HL-60 (cell line): Measurements from ENCODE around the gene ICAM1.

Source experiments
- DNase-seq, 2 experiments: peaks; one replicate each; pipeline ENCODE4 v3.0.0-alpha.2; 2010 to 2020; ENCODE audit warnings: low read depth in 1 of 2, low spot score in 1 of 2
- H3K27ac ChIP-seq: fragments of 250-450 bp; sonication (Bioruptor Pico); replicated peaks from 2 replicates; pipeline ENCODE4 v1.5.1; 2020; ENCODE audit warnings: mild to moderate bottlenecking, moderate library complexity
- H3K27me3 ChIP-seq: fragments of 250-450 bp; sonication (Bioruptor Pico); 2 replicates; pipeline ENCODE4 v1.5.1; 2021; ENCODE audit warnings: mild to moderate bottlenecking, moderate library complexity; ENCODE audit not compliant: insufficient read depth, poor library complexity, severe bottlenecking
- H3K4me3 ChIP-seq: replicated peaks from 2 replicates; pipeline ENCODE4 v1.5.1; 2011; ENCODE audit warnings: mild to moderate bottlenecking, control low read depth, low read length; ENCODE audit not compliant: insufficient read depth
- CTCF ChIP-seq: IDR thresholded peaks from one replicate; pipeline ENCODE4 v1.5.1; 2011; ENCODE audit warnings: low read length, control low read depth, inconsistent platforms; ENCODE audit not compliant: insufficient read depth
- GABPA ChIP-seq: IDR thresholded peaks from 2 replicates; pipeline ENCODE4 v1.6.1; 2012; ENCODE audit warnings: low read depth
- POLR2AphosphoS5 ChIP-seq: IDR thresholded peaks from 2 replicates; pipeline ENCODE4 v1.6.1; 2012; ENCODE audit warnings: low read depth
- REST ChIP-seq: IDR thresholded peaks from 2 replicates; pipeline ENCODE4 v1.6.1; 2012; ENCODE audit warnings: low read depth; ENCODE audit not compliant: insufficient replicate concordance
- SPI1 ChIP-seq: IDR thresholded peaks from 2 replicates; pipeline ENCODE4 v1.6.1; 2012; ENCODE audit warnings: low read depth, mild to moderate bottlenecking, borderline replicate concordance
- long read RNA-seq: library from polyadenylated mRNA; unstranded; transcript quantifications from one replicate; pipeline ENCODE4 v2.0.0, GENCODE V29; 2020

ICAM1 gene
- long read RNA-seq, transcript ICAM1-201 (7 exons, 3,252 nt) = major isoform, 9 of 10 reads
- long read RNA-seq, partial matches to known transcripts = 1 of 10 reads
- long read RNA-seq, other reads (novel, unspliced or antisense) = 0 of 10 reads

- peak in 1 of 2 experiments; percentile 68 for DNase-seq
- Histone ChIP-seq H3K27me3 (peaks cover 2% of the 10 kb centered on the region), H3K4me3 (peak within 1 kb of the TSS; percentile 32), H3K27ac (peak within 1 kb of the TSS; percentile 59)
- TF ChIP-seq POLR2AphosphoS5 = no peak
- TF ChIP-seq SPI1 = no peak
- TF ChIP-seq REST = no peak
- TF ChIP-seq GABPA = no peak
- no peak for TF ChIP-seq CTCF
These were observed at the start of gene ICAM1 for GRCh38 chr19:10270616-10271394. ICAM1 (plus strand) TSS chr19:10271120; CDS start chr19:10271160, 40 bp downstream.

GRCh38 chr19:10222201-10222890, 48.6 kb upstream of the ICAM1 start:
- H3K27ac ChIP-seq = no peak overlapping the region
- TF ChIP-seq CTCF (no peak), POLR2AphosphoS5 (0 out of 2 replicates have a peak, but pooled peaks have one; percentile 22), REST (no peak), SPI1 (peak; percentile 29; the same call in 1 of the 2 replicates), GABPA (no peak)
- no peaks in the 10 kb centered on the region for H3K27me3 ChIP-seq
- H3K4me3 ChIP-seq = no peak overlapping the region
- peak in 1 of 2 experiments; percentile 78 for DNase-seq

GRCh38 chr19:10223488-10224213, 47.3 kb upstream of the ICAM1 start:
- Histone ChIP-seq H3K27me3 (no peaks in the 10 kb centered on the region), H3K27ac (no peak overlapping the region), H3K4me3 (no peak overlapping the region)
- DNase-seq = no peak
- TF ChIP-seq GABPA (no peak), CTCF (no peak), SPI1 (no peak), REST (no peak), POLR2AphosphoS5 (no peak)
